Measurements from ENCODE around the gene CELA2A. TPM values are rescaled to one million over a fixed set of nuclear protein-coding genes. Genes with fewer than 3 reads are reported as not detected.
A peak's percentile ranks its signal among the peaks of the same experiment; 100 is the strongest.

The CELA2A gene
- total RNA-seq, 1 experiment from 2014 or later = not detected

DNA sequence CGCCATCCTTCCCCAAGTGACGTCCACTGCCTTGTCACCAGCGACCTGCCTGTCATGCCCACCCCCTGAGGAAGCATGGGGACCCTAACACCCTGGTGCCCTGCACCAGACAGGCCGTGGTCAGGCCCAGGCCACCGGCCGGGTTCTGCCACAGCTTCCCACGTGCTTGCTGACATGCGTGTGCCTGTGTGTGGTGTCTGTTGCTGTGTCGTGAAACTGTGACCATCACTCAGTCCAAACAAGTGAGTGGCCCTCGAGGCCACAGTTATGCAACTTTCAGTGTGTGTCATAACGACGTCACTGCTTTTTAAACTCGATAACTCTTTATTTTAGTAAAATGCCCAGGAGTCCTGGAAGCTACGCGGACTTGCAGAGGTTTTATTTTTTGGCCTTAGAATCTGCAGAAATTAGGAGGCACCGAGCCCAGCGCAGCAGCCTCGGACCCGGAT is 26.8 kb upstream of the CELA2A start:
- no peak overlapping the region for H3K4me2 ChIP-seq
- no peaks in the 10 kb centered on the region for H3K27me3 ChIP-seq (ENCODE audit: insufficient read depth, low read depth)
- TF ChIP-seq CTCF (conservative IDR thresholded peaks at IDR 0.05) = no peak
- no peak for TF ChIP-seq EZH2 (IDR thresholded peaks at IDR 0.05; ENCODE audit: low read depth)
- peaks cover 4% of the 10 kb centered on the region; the same call in 1 of the 2 replicates for H3K79me2 ChIP-seq (ENCODE audit: low read depth)
- H4K20me1 ChIP-seq (ENCODE audit: insufficient read depth) = 0 out of 2 replicates have a peak, but pooled peaks cover 2% of the 10 kb centered on the region
- peaks cover 25% of the 10 kb centered on the region for H3F3A ChIP-seq (ENCODE audit: insufficient read depth, low read depth)
- CTCF ChIA-PET = no interaction called here
- H3K27ac ChIP-seq = no peak overlapping the region
- no peaks in the 10 kb centered on the region for H3K9me2 ChIP-seq (ENCODE audit: insufficient read depth)
- BruUV-seq (replicated peaks) = no TSS peak
- intact Hi-C loops (cut with micrococcal nuclease; ENCODE audit: unreplicated experiment) = loop anchor here (2.0 to 10.0 kb wide), 2 partner anchors 75 to 301 kb away; no protein-coding TSS in a partner anchor
- H3K4me3 ChIP-seq = no peak overlapping the region
- POLR2A ChIA-PET (ENCODE audit: unreplicated experiment) = no interaction called here
- peaks cover 11% of the 10 kb centered on the region for H3K4me1 ChIP-seq (replicated peaks; ENCODE audit: insufficient read depth)
- H3K36me3 ChIP-seq (ENCODE audit: low read depth) = no peaks in the 10 kb centered on the region
- peak in 1 of 2 experiments; percentile 48 for DNase-seq
- H2AFZ ChIP-seq = no peak overlapping the region
- H3K9me3 ChIP-seq (ENCODE audit: insufficient read depth, low read depth) = no peaks in the 10 kb centered on the region

GRCh38 chr1:15430787-15431570 is 25.6 kb upstream of the CELA2A start:
- POLR2A ChIA-PET (ENCODE audit: unreplicated experiment) = interaction anchor here (0.6 kb wide), 1 partner anchor 147 kb away, joined by 4 read pairs; no protein-coding TSS in a partner anchor

More at GRCh38 chr1:15430787-15431570, 25.6 kb upstream of the CELA2A start:
- H3K4me3 ChIP-seq = no peak overlapping the region
- no peaks in the 10 kb centered on the region for H3K79me2 ChIP-seq (ENCODE audit: low read depth)
- peak in 1 of 2 experiments; percentile 59 for DNase-seq
- H3K36me3 ChIP-seq (ENCODE audit: low read depth) = no peaks in the 10 kb centered on the region
- no peaks in the 10 kb centered on the region for H3K27me3 ChIP-seq (ENCODE audit: insufficient read depth, low read depth)
- 0 out of 2 replicates have a peak, but pooled peaks cover 6% of the 10 kb centered on the region for H3K4me1 ChIP-seq (replicated peaks; ENCODE audit: insufficient read depth)
- TF ChIP-seq CTCF (conservative IDR thresholded peaks at IDR 0.05) (peak; percentile 94), EZH2 (IDR thresholded peaks at IDR 0.05; ENCODE audit: low read depth) (no peak)
- no TSS peak for BruUV-seq (replicated peaks)
- no peaks in the 10 kb centered on the region for H3K9me2 ChIP-seq (ENCODE audit: insufficient read depth)
- no peak overlapping the region for H3K27ac ChIP-seq
- CTCF ChIA-PET = interaction anchor here (0.8 to 2.2 kb wide), 3 partner anchors 9 to 159 kb away, joined by 4 to 15 read pairs (median 6); no protein-coding TSS in a partner anchor
- H2AFZ ChIP-seq = no peak overlapping the region
- H3F3A ChIP-seq (ENCODE audit: insufficient read depth, low read depth) = peaks cover 25% of the 10 kb centered on the region
- no peaks in the 10 kb centered on the region for H3K9me3 ChIP-seq (ENCODE audit: insufficient read depth, low read depth)
- no peak overlapping the region for H3K4me2 ChIP-seq
- intact Hi-C loops (cut with micrococcal nuclease; ENCODE audit: unreplicated experiment) = loop anchor here (1.0 to 10.0 kb wide), 4 partner anchors 74 to 302 kb away; no protein-coding TSS in a partner anchor
- 0 out of 2 replicates have a peak, but pooled peaks cover 2% of the 10 kb centered on the region for H4K20me1 ChIP-seq (ENCODE audit: insufficient read depth)

Data from PC-9 (cell line).